ENCODE measurements around the gene SMYD2. TPM values are rescaled to one million over a fixed set of nuclear protein-coding genes. Genes with fewer than 3 reads are reported as not detected.

The SMYD2 gene
- total RNA-seq, 1 experiment from 2014 or later = 25.8 TPM

DNA sequence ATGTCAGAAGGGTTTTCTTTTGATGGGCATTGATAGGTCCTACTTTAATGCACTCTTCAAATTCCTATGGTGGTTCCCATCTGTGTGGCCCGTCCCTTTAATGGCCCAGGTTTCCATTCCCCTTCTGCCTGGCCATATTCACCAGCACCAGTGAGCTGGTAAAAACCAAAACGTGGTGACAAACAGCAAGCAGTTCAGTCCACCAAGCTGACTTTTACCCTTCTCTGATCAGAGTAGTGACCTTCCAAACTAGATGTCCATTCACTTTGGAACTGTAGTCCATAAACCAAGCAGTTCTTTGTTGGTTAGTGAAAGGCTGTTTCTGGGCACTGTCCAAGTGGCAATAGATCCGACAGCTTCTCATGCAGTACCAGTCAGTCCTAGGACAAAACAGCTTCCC is 60.5 kb downstream of the SMYD2 start:
- TF ChIP-seq, protein P1, sequence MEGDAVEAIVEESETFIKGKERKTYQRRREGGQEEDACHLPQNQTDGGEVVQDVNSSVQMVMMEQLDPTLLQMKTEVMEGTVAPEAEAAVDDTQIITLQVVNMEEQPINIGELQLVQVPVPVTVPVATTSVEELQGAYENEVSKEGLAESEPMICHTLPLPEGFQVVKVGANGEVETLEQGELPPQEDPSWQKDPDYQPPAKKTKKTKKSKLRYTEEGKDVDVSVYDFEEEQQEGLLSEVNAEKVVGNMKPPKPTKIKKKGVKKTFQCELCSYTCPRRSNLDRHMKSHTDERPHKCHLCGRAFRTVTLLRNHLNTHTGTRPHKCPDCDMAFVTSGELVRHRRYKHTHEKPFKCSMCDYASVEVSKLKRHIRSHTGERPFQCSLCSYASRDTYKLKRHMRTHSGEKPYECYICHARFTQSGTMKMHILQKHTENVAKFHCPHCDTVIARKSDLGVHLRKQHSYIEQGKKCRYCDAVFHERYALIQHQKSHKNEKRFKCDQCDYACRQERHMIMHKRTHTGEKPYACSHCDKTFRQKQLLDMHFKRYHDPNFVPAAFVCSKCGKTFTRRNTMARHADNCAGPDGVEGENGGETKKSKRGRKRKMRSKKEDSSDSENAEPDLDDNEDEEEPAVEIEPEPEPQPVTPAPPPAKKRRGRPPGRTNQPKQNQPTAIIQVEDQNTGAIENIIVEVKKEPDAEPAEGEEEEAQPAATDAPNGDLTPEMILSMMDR (conservative IDR thresholded peaks at IDR 0.05; ENCODE audit: low read depth, low read length) = no peak
- TF ChIP-seq EZH2 (IDR thresholded peaks at IDR 0.05; ENCODE audit: borderline replicate concordance, low read depth, low read length, poor library complexity, severe bottlenecking) = no peak
- BruUV-seq (replicated peaks) = no TSS peak
- Histone ChIP-seq H3K9me3 (ENCODE audit: low read depth, low read length, poor library complexity, severe bottlenecking) (no peaks in the 10 kb centered on the region), H3K27me3 (replicated peaks; ENCODE audit: insufficient read depth, low read depth, low read length, poor library complexity) (no peaks in the 10 kb centered on the region), H3K36me3 (ENCODE audit: insufficient read depth, low read length, poor library complexity, severe bottlenecking) (peaks cover 10% of the 10 kb centered on the region), H3K4me1 (ENCODE audit: insufficient read depth, low read length, poor library complexity, severe bottlenecking) (peaks cover 20% of the 10 kb centered on the region), H3K4me3 (ENCODE audit: low read depth, low read length, poor library complexity, severe bottlenecking) (no peak overlapping the region), H3K27ac (ENCODE audit: low read depth, low read length, poor library complexity, severe bottlenecking) (no peak overlapping the region)
- no peak for DNase-seq (ENCODE audit: low spot score)
- intact Hi-C loops (cut with micrococcal nuclease; ENCODE audit: unreplicated experiment) = no loop called here
- ChIA-PET CTCF (interaction anchor here (0.5 kb wide), 1 partner anchor 127 kb away, joined by 4 read pairs; no protein-coding TSS in a partner anchor), POLR2A (ENCODE audit: low non-redundant PET) (interaction anchor here (0.5 kb wide), 1 partner anchor 286 kb away, joined by 13 read pairs; no protein-coding TSS in a partner anchor)

DNA sequence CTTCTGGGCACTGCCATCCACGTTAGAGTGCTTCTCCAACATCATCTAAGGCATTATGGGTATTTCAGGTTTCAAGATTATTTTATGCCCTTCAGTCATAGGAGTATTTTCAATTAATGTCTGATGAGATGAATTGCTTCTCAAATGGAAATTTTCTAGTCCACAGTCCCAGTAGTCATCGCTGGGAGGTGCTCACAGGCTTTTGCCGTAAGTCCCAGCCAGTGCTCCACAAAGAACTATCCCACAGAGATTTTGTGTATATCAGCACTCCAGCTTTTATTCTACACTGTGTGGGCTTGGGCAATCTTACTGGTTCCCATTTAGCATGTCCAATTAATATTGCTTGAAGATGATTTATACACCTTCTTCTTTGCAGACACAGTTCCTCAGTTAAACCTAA is 61.0 kb downstream of the SMYD2 start:
- ChIA-PET CTCF (no interaction called here), POLR2A (ENCODE audit: low non-redundant PET) (interaction anchor here (0.5 kb wide), 1 partner anchor 286 kb away, joined by 13 read pairs; no protein-coding TSS in a partner anchor)
- no peak overlapping the region for H3K4me3 ChIP-seq (ENCODE audit: low read depth, low read length, poor library complexity, severe bottlenecking)
- peaks cover 7% of the 10 kb centered on the region for H3K36me3 ChIP-seq (ENCODE audit: insufficient read depth, low read length, poor library complexity, severe bottlenecking)
- no peak for DNase-seq (ENCODE audit: low spot score)
- BruUV-seq (replicated peaks) = no TSS peak
- H3K4me1 ChIP-seq (ENCODE audit: insufficient read depth, low read length, poor library complexity, severe bottlenecking) = peaks cover 15% of the 10 kb centered on the region
- H3K27me3 ChIP-seq (replicated peaks; ENCODE audit: insufficient read depth, low read depth, low read length, poor library complexity) = no peaks in the 10 kb centered on the region
- TF ChIP-seq, protein P1 (conservative IDR thresholded peaks at IDR 0.05; ENCODE audit: low read depth, low read length) = no peak
- TF ChIP-seq EZH2 (IDR thresholded peaks at IDR 0.05; ENCODE audit: borderline replicate concordance, low read depth, low read length, poor library complexity, severe bottlenecking) = no peak
- no peak overlapping the region for H3K27ac ChIP-seq (ENCODE audit: low read depth, low read length, poor library complexity, severe bottlenecking)
- intact Hi-C loops (cut with micrococcal nuclease; ENCODE audit: unreplicated experiment) = no loop called here
- no peaks in the 10 kb centered on the region for H3K9me3 ChIP-seq (ENCODE audit: low read depth, low read length, poor library complexity, severe bottlenecking)

DNA sequence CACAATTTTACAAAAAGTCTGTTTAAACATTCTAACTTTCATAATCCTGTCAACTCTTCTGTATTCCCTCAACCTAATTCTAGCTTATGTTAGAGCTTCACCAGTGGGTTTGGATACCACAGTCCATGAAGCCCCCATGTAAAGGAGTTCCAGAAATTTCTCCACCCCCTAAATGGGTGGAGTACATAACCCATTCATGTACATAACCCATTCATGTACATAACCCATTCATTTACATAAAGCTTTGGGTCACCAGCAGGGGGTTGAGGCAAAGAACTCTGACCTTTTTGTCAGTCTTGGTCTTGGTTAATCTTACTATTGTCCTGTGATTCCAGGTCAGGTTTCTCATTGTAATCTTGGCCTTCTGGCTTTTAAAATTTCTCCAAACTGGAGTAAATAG is 61.6 kb downstream of the SMYD2 start:
- TF ChIP-seq, protein P1 (conservative IDR thresholded peaks at IDR 0.05; ENCODE audit: low read depth, low read length) = no peak
- DNase-seq (ENCODE audit: low spot score) = no peak
- ChIA-PET CTCF (no interaction called here), POLR2A (ENCODE audit: low non-redundant PET) (no interaction called here)
- no TSS peak for BruUV-seq (replicated peaks)
- Histone ChIP-seq H3K9me3 (ENCODE audit: low read depth, low read length, poor library complexity, severe bottlenecking) (no peaks in the 10 kb centered on the region), H3K4me1 (ENCODE audit: insufficient read depth, low read length, poor library complexity, severe bottlenecking) (peaks cover 9% of the 10 kb centered on the region), H3K36me3 (ENCODE audit: insufficient read depth, low read length, poor library complexity, severe bottlenecking) (peaks cover 9% of the 10 kb centered on the region), H3K27ac (ENCODE audit: low read depth, low read length, poor library complexity, severe bottlenecking) (no peak overlapping the region), H3K27me3 (replicated peaks; ENCODE audit: insufficient read depth, low read depth, low read length, poor library complexity) (no peaks in the 10 kb centered on the region), H3K4me3 (ENCODE audit: low read depth, low read length, poor library complexity, severe bottlenecking) (no peak overlapping the region)
- intact Hi-C loops (cut with micrococcal nuclease; ENCODE audit: unreplicated experiment) = no loop called here

Measured in A673 (cell line).